ENCODE data around the gene CNGB1.

CNGB1 gene

GRCh38 chr16:57899771-57900661, 70.9 kb downstream of the CNGB1 start:
- TF ChIP-seq RAD21 (IDR thresholded peaks at IDR 0.05; ENCODE audit: low read depth) (peak; percentile 98), FOXM1 (IDR thresholded peaks at IDR 0.05; ENCODE audit: borderline replicate concordance, low read depth) (no peak)

GRCh38 chr16:57898961-57899360, 72.0 kb downstream of the CNGB1 start:
- TF ChIP-seq ZBTB7A (IDR thresholded peaks at IDR 0.05; ENCODE audit: low read depth) (no peak), NFIC (IDR thresholded peaks at IDR 0.05) (no peak), CEBPB (IDR thresholded peaks at IDR 0.05) (no peak), CREB1 (IDR thresholded peaks at IDR 0.05; ENCODE audit: low read depth) (no peak), REST (IDR thresholded peaks at IDR 0.05; ENCODE audit: low read depth) (no peak), TEAD4 (IDR thresholded peaks at IDR 0.05) (peak; percentile 16; the same call in 1 of the 2 replicates), TAF1 (IDR thresholded peaks at IDR 0.05; ENCODE audit: low read depth) (no peak), TCF12 (IDR thresholded peaks at IDR 0.05; ENCODE audit: low read depth) (no peak), YY1 (IDR thresholded peaks at IDR 0.05; ENCODE audit: low read depth) (no peak), EGR1 (IDR thresholded peaks at IDR 0.05) (no peak), EP300 (IDR thresholded peaks at IDR 0.05; ENCODE audit: borderline replicate concordance) (no peak), MAX (IDR thresholded peaks at IDR 0.05) (peak; percentile 54; the same call in 1 of the 2 replicates)

- no peak for TF ChIP-seq REST (IDR thresholded peaks at IDR 0.05; ENCODE audit: low read depth)
- peak; percentile 22; the same call in 1 of the 2 replicates for TF ChIP-seq TEAD4 (IDR thresholded peaks at IDR 0.05)
Observed at GRCh38 chr16:57897996-57898395, 72.9 kb downstream of the CNGB1 start.

- TF ChIP-seq USF1 (IDR thresholded peaks at IDR 0.05) (no peak), ZBTB7A (IDR thresholded peaks at IDR 0.05; ENCODE audit: low read depth) (no peak), TCF12 (IDR thresholded peaks at IDR 0.05; ENCODE audit: low read depth) (no peak), RAD21 (IDR thresholded peaks at IDR 0.05; ENCODE audit: low read depth) (no peak), TEAD4 (IDR thresholded peaks at IDR 0.05) (no peak), CEBPB (IDR thresholded peaks at IDR 0.05) (no peak), TAF1 (IDR thresholded peaks at IDR 0.05; ENCODE audit: low read depth) (no peak), EP300 (IDR thresholded peaks at IDR 0.05; ENCODE audit: borderline replicate concordance) (no peak), MAX (IDR thresholded peaks at IDR 0.05) (no peak), REST (IDR thresholded peaks at IDR 0.05; ENCODE audit: low read depth) (no peak), CREB1 (IDR thresholded peaks at IDR 0.05; ENCODE audit: low read depth) (no peak), FOXM1 (IDR thresholded peaks at IDR 0.05; ENCODE audit: borderline replicate concordance, low read depth) (no peak)
Observed at GRCh38 chr16:57897053-57897784, 73.7 kb downstream of the CNGB1 start.
